Stimulated activated effector memory CD8-positive, alpha-beta T cell treated with anti-CD3 and anti-CD28 coated beads, Interleukin-12 subunit alpha, Interleukin-12 subunit beta, amount 100 ng/mL, for 72 hours (primary cell): ENCODE data around the gene LRRC74B.

Experiments used
- ATAC-seq: fragments of 150-1000 bp; cut with Tn5 transposase; 2 replicates; pipeline ENCODE4 v1.10.0; 2021
- DNase-seq, 2 donors: peaks; one replicate each; pipeline ENCODE4 v3.0.0; 2021 to 2022; ENCODE audit warnings: low spot score in 2 of 2
- H3K27ac Mint-ChIP-seq: one replicate; pipeline ENCODE4 v1.8.0; 2022; ENCODE audit warnings: mild to moderate bottlenecking, mixed read lengths
- H3K36me3 Mint-ChIP-seq: one replicate; pipeline ENCODE4 v1.8.0; 2022; ENCODE audit warnings: mild to moderate bottlenecking, mixed read lengths
- H3K4me1 Mint-ChIP-seq: one replicate; pipeline ENCODE4 v1.8.0; 2022; ENCODE audit warnings: mixed read lengths
- H3K4me3 Mint-ChIP-seq: one replicate; pipeline ENCODE4 v1.8.0; 2022; ENCODE audit warnings: mild to moderate bottlenecking, mixed read lengths
- H3K9me3 Mint-ChIP-seq: one replicate; pipeline ENCODE4 v1.8.0; 2022; ENCODE audit warnings: mixed read lengths

The LRRC74B gene

DNA sequence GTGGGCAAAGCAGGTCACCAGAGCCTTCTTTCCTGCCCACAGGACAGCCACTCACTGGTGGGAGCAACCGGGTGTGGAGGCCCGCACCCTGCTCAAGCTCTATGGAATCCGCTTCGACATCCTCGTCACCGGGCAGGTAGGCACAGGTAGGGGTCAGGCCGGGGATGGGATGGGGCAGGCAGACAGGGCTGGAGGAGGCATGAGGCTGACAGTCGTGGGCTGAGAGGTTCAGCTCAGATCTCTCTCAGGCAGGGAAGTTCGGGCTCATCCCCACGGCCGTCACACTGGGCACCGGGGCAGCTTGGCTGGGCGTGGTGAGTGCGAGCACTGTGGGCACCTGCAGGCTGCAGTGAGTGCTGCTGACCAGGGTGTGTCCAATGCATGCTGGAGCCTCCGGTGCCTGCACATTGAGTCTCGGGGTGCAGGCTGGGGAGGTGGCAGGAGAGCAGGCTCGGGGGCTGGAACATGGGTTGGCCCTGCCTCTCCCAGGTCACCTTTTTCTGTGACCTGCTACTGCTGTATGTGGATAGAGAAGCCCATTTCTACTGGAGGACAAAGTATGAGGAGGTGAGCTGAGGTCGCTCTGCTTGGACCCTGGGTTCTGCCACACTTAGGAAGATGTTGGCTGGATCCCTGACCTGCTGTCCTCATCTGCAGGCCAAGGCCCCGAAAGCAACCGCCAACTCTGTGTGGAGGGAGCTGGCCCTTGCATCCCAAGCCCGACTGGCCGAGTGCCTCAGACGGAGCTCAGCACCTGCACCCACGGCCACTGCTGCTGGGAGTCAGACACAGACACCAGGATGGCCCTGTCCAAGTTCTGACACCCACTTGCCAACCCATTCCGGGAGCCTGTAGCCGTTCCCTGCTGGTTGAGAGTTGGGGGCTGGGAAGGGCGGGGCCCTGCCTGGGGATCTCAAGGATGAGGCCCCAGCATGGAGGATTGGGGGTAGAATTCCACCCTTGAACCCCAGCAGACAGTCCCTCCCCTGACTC, 19.7 kb upstream of the LRRC74B start:
- H3K36me3 Mint-ChIP-seq, result no peaks in the 10 kb centered on the region
- no peak for ATAC-seq
- no peaks in the 10 kb centered on the region for H3K9me3 Mint-ChIP-seq
- H3K27ac Mint-ChIP-seq, result peak overlapping the region; percentile 81
- no peak for DNase-seq
- H3K4me1 Mint-ChIP-seq, result peaks cover 16% of the 10 kb centered on the region
- peak overlapping the region; percentile 15 for H3K4me3 Mint-ChIP-seq

DNA sequence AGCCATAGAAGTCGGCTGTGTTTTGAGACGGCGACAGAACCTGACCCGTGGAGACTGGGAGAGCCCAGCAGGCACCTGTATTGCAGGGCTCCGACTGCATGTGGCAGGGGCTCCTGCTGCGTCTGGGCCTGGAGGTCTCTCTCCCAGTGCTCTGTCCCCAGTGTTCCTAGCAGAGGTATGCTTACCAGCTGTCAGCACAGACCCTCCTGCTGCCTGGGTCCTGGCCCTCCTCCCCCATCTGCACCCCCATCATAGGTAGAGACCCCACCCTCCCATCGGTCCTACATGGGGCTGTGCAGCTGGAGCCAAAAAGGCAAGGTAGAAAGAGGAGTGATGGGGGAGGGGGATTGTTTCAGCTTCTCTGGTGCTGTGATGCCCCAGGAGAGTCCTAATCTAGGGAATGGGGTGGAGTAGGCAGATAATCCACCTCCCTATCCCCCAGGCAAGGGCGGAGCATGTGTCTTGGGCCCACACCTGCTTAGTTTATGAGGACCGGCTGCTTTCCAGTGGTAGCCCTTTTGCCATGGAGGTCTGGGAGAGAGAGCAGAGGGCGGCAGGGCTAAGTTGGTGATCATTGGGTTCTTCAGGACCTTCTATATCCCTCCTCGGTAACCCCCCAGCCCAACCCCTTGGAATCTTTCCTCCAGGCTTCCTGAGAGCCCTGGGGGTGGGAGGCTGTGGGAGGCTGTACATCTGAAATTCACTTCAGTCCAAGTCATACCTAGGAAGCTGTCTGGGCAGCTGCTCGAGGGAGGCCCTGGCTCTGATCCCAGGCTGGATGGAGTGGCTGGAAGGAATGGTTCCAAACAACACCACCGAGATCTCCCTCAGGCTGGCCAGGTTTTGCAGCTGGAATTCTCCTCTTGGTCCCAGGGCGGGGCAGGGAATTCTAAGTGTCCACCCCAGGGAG, 18.7 kb upstream of the LRRC74B start:
- no peaks in the 10 kb centered on the region for H3K36me3 Mint-ChIP-seq
- DNase-seq (no peak), ATAC-seq (no peak)
- no peak overlapping the region for H3K27ac Mint-ChIP-seq
- no peaks in the 10 kb centered on the region for H3K9me3 Mint-ChIP-seq
- H3K4me1 Mint-ChIP-seq, result peaks cover 16% of the 10 kb centered on the region
- H3K4me3 Mint-ChIP-seq, result no peak overlapping the region

DNA sequence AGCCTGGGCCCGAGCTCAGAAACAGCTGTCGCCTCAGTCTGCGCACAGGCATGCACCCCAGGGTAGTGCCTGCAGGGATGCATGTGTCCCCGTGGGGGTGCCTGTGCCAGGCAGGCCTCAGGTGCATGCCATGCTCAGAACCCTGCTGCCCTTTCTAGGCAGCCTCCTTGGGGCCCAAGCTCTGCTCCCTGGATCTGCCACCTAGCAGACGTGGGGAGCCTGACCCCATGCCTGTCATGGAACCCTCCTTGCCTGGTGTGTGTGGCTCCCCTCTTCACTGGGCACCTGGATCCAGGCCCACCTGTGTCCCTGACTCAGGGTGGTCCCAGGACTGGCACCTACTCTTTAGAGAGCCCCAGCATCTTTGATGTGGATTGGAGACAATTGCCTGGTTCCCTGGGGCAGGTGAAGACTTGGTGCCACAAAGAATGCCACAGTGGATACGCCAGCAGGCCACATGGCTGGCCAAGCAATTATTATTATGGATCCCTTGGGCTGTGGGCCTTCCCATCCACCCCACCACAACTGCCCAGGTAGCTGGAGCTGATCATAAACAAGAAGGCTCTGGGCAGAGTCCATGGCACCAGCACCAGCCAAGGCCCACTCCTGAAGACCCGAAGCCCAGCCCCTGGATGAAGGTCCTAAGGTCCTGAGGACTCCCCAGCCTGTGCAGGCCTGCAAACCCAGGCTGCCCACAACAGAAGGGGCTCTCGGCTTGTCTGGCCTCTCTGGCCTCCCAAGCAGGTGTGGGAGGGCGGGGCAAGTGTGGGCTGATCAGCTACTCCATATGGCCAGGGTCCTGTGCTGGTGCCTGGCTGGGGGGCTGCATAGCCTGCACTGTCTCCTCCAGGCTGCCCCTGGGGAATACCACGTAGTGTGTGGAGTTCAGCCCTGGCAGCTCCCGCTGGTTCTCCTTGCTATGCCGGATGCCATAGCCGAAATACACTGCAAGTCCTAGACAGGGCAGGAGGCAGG, 17.2 kb upstream of the LRRC74B start:
- Mint-ChIP-seq H3K36me3 (no peaks in the 10 kb centered on the region), H3K27ac (no peak overlapping the region), H3K4me1 (peaks cover 21% of the 10 kb centered on the region), H3K4me3 (no peak overlapping the region), H3K9me3 (no peaks in the 10 kb centered on the region)
- DNase-seq, result no peak
- ATAC-seq, result no peak

DNA sequence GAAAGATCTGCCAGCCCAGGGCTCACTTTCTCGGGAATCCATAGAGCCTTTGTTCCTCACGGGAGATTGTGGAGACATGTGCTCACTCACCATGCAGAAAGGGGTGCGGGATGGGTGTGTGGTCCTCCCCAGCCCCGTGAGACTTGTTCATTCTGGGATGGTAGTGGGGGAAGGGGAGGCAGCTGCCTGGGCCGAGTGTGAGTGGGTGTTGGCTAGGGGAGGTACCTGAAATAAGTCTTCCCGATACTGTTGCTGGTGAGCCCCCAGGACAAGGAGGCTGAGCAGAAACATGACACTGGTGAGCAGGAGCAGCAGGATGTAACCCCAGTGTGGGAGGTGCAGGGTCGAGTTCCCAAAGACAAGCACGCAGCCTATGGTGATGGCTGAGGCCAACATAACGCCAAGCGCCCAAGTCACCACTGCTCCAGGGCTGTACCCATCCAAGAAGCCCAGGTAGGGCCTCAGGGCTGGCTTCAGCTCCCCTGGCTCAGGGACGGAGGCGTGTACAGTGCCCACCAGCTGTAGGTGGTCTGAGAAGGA, 16.2 kb upstream of the LRRC74B start:
- ATAC-seq, result no peak
- H3K36me3 Mint-ChIP-seq, result no peaks in the 10 kb centered on the region

DNA sequence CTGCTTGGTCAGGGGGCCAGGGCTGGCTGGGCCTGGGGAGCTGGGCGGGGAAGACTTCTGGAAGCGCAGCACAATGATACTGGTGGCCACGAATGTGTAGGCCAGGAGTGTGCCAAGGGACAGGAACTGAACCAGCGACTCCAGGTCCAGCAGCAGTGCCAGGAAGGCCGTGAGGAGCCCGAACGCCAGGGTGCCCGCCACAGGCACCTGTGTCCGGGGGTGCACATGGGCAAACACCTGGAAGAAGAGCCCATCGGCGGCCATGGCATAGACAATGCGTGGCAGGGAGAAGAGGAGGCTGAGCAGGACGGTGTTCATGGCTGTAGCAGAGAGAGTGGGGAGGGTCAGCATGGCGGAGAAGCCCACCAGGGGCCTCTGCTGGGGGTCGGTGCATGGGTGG, 15.7 kb upstream of the LRRC74B start:
- no peak overlapping the region for H3K4me3 Mint-ChIP-seq
- no peaks in the 10 kb centered on the region for H3K9me3 Mint-ChIP-seq
- DNase-seq, result no peak
- H3K27ac Mint-ChIP-seq, result no peak overlapping the region
- H3K4me1 Mint-ChIP-seq, result peaks cover 19% of the 10 kb centered on the region
- H3K36me3 Mint-ChIP-seq, result no peaks in the 10 kb centered on the region
- no peak for ATAC-seq

More for the DNA sequence above, 16.2 kb upstream of the LRRC74B start:
- Mint-ChIP-seq H3K9me3 (no peaks in the 10 kb centered on the region), H3K4me3 (no peak overlapping the region), H3K4me1 (peaks cover 21% of the 10 kb centered on the region), H3K27ac (no peak overlapping the region)
- DNase-seq, result no peak

DNA sequence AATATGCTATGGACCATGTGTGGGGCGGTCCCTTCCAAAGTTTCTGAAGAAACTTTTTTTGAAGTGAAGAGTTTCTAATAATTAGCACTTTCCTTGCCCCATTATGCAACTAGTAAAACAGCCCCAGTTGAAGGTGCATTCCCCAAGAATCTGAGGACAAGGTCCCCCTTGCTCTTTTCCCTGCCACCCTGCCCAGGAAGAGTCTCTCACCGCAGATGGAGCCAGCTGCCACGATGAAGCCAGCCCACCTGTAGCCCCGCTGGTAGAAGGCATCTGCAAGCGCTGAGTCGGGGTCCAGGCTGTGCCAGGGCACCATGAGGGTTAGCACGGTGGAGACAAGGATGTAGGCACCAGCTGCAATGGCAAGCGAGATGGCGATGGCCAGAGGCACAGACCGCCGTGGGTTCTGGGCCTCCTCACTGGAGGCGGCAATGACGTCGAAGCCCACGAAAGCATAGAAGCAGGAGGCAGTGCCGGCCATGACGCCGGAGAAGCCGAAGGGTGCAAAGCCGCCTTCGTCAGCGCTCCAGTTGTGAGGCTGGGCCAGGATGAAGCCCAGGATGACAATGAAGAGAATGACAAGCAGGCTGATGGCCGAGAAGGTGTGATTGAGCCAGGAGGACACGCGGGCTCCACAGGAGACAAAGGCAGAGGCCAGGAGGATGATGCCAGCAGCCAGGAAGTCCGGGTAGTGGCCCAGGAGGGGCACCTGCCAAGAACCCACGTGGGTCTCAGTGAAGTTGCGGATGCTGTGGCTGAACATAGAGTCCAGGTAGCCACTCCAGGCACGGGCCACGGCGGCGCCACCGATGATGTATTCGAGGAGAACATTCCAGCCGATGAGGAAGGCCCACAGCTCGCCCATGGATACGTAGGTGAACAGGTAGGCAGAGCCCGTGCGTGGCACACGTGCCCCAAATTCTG, 14.9 kb upstream of the LRRC74B start:
- peak overlapping the region; percentile 31 for H3K4me3 Mint-ChIP-seq
- no peak overlapping the region for H3K27ac Mint-ChIP-seq

DNA sequence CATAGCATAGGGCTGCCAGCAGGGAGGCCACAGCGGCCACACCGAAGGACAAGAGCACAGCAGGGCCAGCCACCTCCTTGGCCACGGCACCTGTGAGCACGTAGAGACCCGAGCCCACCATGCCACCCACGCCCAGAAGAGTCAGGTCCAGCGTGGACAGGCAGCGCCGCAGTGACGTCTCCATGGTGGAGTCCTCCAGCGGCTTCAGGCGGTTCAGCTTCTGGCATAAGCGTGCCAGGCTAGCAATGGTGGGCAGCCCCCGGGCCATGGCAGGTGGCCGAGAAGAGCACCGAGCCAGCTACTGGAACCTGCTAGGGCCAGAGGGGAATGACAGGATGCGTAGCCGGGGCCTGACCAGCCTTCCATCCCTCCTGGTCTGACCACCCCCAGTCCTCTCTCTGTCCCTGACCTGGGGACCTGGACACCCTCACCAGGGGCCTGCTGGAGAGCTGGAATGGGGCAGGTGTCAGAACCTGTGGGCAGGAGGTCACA, 14.2 kb upstream of the LRRC74B start:
- ATAC-seq (no peak), DNase-seq (no peak)
- Mint-ChIP-seq H3K27ac (no peak overlapping the region), H3K36me3 (no peaks in the 10 kb centered on the region), H3K9me3 (no peaks in the 10 kb centered on the region), H3K4me3 (peak overlapping the region; percentile 31), H3K4me1 (peaks cover 9% of the 10 kb centered on the region)

More for the DNA sequence above, 14.9 kb upstream of the LRRC74B start:
- Mint-ChIP-seq H3K36me3 (no peaks in the 10 kb centered on the region), H3K4me1 (peaks cover 10% of the 10 kb centered on the region), H3K9me3 (no peaks in the 10 kb centered on the region)
- ATAC-seq (no peak), DNase-seq (no peak)

DNA sequence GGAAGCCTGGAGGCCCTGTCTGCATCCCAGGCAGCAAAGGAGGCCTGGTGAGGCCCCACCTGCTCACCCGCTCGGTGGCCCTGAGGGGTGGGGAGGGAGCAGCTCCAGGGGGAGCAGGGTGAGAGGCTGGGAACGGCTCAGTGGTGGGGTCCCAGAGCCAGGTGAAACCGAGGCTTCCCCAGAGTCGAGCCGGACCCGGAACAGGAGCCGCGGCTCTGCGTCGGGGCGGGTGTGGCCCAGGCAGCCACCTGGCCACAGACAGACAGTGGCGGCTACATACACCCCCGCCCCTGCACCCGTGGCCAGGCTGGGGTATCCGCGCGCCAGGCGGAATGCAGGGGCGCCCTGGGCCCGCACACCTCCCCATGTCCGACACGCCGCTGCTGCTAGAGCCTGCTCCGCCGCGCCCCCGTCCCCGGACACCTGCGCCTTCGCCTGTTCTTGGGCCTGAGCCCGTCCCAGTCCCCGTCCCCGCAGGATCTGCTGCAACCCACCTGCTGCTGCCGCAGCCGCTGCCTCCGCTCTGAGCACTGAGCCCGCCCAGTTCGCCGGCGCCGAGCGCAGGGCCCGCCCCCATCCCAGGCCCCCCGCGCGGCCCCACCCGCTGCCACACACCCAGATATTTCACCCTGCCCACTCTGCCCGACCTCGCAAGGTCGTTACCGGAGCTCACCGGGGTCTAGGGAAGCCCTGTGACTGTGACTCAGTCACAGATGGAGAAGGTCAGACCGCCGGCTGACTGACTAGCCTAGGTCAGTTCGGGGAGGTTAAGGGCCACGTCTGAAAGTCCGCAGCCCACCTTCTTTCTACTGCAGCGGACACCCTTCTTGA, 13.5 kb upstream of the LRRC74B start, which contains the start of gene SLC7A4:
TSS of gene SLC7A4 (minus strand) at position 525 of the 831 bp plus-strand sequence. CDS start 749 bp downstream, outside the sequence.
- peaks cover 9% of the 10 kb centered on the region for H3K4me1 Mint-ChIP-seq
- H3K27ac Mint-ChIP-seq, result no peak within 1 kb of the TSS
- no peaks in the 10 kb centered on the region for H3K9me3 Mint-ChIP-seq
- peak within 1 kb of the TSS; percentile 31 for H3K4me3 Mint-ChIP-seq
- no peaks in the 10 kb centered on the region for H3K36me3 Mint-ChIP-seq
- peak; percentile 36 for ATAC-seq
- DNase-seq, result no peak

DNA sequence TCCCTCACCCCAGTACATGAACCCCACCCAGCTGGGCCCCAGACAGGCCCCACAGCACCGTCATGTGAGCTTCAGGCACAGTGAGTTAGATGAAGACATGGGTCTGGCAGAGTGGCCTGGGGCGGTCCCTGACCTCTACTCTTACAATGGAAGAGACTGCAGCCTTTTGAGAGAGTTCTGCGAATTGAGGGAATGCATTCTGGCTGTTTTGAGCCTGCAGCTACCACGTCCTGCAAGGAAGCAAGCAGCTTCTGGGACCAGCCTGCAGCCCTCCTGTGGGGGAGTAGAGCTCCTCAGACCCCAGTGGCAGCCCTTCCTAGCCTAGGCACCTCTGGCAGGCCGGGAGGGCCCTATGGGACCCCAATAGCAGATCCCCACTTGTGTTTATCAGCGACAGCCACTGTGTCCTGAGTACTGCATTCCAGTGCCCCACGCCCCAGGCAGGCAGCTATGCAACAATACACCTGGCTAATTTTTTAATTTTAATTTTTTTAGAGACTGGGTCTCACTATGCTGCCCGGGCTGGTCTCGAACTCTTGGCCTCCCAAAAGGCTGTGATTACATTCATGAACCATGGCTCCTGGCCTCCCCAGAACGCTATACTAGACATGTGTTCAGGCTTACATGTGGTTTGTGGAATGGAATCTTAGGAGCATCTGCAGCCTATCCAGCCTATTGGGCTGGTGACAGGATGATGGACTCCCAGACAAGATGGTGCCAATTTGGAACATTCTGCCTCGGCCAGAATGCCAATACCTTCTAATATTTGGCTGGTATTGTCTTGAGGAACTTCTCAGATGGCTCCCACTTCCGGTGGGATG, 12.7 kb upstream of the LRRC74B start:
- DNase-seq (no peak), ATAC-seq (no peak)

DNA sequence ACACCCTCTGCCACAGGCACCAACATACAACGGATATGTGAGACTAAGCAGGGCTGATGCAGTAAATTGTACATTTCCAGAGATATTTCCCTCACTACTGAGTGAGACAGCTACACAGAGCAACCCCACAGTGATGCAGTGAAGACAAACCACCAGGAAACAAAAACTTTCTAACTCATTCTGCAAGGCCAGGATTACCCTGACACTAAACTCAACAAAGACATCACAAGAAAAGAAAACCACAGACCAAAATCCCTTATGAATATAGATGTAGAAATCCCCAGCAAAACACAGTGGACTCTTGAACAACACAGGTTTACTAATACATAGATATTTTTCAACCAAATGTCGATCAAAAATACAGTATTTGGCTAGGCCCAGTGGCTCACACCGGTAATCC, 11.9 kb upstream of the LRRC74B start:
- H3K9me3 Mint-ChIP-seq, result no peaks in the 10 kb centered on the region
- H3K4me1 Mint-ChIP-seq, result peaks cover 9% of the 10 kb centered on the region
- ATAC-seq (peak; percentile 75), DNase-seq (no peak)
- no peak overlapping the region for H3K4me3 Mint-ChIP-seq
- no peaks in the 10 kb centered on the region for H3K36me3 Mint-ChIP-seq
- H3K27ac Mint-ChIP-seq, result no peak overlapping the region

More for the DNA sequence above, 12.7 kb upstream of the LRRC74B start:
- Mint-ChIP-seq H3K4me3 (peak overlapping the region; percentile 31), H3K36me3 (no peaks in the 10 kb centered on the region), H3K9me3 (no peaks in the 10 kb centered on the region), H3K27ac (no peak overlapping the region), H3K4me1 (peaks cover 9% of the 10 kb centered on the region)

DNA sequence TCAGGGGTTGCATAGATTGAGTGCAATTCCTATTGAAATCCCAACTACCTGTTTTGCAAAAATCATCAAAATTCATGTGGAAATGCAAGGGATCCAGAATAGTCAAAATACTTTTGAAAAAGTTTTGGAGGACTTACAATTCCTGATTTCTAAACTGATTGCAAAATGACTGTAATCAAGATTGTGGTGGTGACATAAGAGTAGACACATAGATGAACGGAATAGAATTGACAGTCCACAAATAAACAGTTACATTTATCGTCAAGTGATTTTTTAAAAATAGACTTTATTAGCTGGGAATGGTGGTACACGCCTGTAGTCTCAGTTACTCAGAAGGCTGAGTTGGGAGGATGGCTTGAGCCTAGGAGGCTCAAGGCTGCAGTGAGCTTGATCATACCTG, 10.8 kb upstream of the LRRC74B start:
- H3K9me3 Mint-ChIP-seq, result no peaks in the 10 kb centered on the region
- no peak overlapping the region for H3K4me3 Mint-ChIP-seq
- peaks cover 4% of the 10 kb centered on the region for H3K4me1 Mint-ChIP-seq
- no peaks in the 10 kb centered on the region for H3K36me3 Mint-ChIP-seq
- DNase-seq, result no peak
- no peak for ATAC-seq
- no peak overlapping the region for H3K27ac Mint-ChIP-seq

DNA sequence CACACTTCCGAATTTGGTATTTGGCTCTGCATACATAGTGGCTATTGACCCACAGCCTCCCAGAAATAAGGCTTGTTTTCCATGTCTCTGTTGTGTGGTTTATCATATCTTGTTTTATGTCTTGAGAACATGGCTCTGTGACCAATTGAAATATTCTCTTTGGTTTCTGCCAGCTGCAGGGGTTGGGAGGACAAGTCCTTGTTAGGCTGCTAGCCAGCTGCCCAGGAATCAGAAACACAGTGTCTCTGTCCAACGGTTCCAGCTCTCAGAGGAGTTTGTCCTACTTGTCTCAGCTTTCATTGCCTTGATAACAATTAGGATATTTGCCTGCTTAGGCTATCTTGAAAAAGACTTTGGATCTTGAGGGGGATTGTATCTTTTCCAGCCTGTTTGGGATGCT, 7.3 kb upstream of the LRRC74B start:
- peaks cover 8% of the 10 kb centered on the region for H3K4me1 Mint-ChIP-seq
- H3K9me3 Mint-ChIP-seq, result no peaks in the 10 kb centered on the region
- no peak for DNase-seq
- no peak overlapping the region for H3K4me3 Mint-ChIP-seq
- no peak for ATAC-seq
- H3K27ac Mint-ChIP-seq, result no peak overlapping the region
- H3K36me3 Mint-ChIP-seq, result no peaks in the 10 kb centered on the region
